ENCODE results near the gene EAPP.
"Not testable (repeated sequence)": the region's sequence is repeated elsewhere in the genome, so short reads cannot be mapped to it uniquely, and the experiment has no call there.

DNA sequence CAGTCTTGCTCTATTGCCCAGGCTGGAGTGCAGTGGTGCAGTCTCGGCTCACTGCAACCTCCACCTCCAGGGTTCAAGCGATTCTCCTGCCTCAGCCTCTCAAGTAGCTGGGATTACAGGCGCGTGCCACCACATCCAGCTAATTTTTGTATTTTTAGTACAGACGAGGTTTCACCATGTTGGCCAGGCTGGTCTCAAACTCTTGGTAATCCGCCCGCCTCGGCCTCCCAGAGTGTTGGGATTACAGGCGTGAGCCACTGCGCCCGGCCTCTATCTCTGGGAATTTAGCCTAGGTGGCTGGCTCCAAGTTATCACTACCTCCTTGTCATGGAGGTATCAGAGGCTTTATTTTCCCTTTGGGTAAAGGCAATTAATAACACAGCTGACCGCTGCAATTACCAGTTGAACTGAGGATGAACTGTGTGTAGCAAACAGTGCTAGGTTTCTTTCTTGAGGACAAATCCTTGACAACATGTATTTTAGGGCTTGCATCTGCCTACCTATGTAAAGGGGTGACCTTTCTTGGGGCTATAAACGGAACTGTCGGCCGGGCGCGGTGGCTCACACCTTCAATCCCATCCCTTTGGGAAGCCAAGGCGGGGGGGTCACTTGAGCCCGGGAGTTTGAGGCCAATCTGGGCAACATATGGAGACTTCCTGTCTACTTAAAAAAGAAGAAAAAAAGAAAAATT lies 9.9 kb upstream of the EAPP start:
- not testable (repeated sequence) for TF ChIP-seq POLR2A (IDR thresholded peaks at IDR 0.05; ENCODE audit: low read length); GATA1 (IDR thresholded peaks at IDR 0.05; ENCODE audit: low read depth, low read length)
